Effector CD8-positive, alpha-beta T cell (primary cell): ENCODE results near the gene XXYLT1.
"Not testable (repeated sequence)": the region's sequence is repeated elsewhere in the genome, so short reads cannot be mapped to it uniquely, and the experiment has no call there.

Experiments used
- DNase-seq: peaks from one replicate; lab custom pipeline; 2025; lab: John Stamatoyannopoulos, UW

XXYLT1 gene

GRCh38 chr3:195112361-195112791 is 158.6 kb downstream of the XXYLT1 start:
- no peak for DNase-seq

- DNase-seq: no peak
These were observed 159.2 kb downstream of the XXYLT1 start for GRCh38 chr3:195111766-195112165.

DNA sequence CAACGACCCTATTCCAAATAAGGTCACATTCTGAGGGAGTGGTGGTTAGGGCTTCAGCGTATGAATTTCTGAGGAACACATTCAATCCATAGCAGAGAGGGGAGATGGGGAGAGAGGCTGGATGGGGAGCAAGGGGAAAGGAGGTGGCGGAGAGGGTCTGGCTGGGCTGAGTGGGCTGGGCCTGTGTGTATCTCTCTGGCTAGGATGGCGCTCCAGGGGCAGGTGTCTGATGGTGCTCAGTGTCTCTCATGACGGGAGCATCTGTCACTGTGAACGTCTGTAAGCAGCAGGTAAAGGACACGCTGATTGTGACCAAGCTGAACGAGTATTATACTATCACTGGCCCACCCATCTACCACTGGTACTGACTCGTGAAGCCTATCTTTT is 159.6 kb downstream of the XXYLT1 start:
- no peak for DNase-seq

- no peak for DNase-seq
These were observed 160.2 kb downstream of the XXYLT1 start for GRCh38 chr3:195110647-195111318.

DNA sequence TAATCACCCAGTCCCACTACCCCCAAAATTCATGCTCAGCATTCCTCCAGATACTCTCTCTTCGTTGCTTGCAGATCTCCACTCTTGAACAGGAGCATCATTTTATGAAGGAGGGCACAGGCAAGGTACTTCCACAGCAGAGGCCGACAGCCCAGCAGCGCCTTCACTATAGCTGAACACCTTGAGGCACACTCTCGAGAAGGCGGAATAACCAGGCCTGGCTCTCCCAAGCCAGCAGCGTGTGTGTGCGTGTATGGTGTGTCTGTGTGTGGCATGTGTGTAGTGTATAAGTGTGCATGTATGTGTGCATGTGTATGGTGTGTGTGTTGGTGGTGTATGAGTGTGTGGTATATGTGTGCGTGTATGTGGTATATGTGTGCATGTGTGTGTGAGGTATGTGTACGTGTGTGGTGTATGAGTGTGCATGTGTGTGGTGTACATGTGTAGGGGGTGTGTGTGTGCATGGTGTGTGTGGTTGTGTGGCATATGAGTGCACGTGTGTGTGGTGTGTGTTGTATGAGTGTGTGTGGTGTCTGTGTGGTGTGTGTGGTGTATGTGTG is 161.8 kb downstream of the XXYLT1 start:
- DNase-seq: no peak

DNA sequence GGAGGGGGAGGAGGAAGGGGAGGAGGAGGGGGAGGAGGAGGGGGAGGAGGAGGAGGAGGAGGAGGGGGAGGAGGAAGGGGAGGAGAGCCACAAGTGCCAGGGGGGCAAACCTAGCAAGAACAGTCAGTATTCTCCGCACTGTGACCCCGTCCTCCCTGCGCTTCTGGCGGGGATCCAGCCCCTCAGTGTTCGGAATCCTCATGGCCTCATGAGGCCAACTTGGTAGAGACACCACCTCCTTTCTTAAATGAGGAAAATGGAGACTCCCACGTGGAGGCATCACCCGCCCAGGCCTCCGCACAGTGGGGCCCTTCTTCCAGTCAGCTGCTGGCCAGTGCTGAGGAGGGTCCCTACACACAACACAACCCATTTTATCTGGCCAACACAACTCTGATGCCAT is 163.4 kb downstream of the XXYLT1 start:
- no peak for DNase-seq

DNA sequence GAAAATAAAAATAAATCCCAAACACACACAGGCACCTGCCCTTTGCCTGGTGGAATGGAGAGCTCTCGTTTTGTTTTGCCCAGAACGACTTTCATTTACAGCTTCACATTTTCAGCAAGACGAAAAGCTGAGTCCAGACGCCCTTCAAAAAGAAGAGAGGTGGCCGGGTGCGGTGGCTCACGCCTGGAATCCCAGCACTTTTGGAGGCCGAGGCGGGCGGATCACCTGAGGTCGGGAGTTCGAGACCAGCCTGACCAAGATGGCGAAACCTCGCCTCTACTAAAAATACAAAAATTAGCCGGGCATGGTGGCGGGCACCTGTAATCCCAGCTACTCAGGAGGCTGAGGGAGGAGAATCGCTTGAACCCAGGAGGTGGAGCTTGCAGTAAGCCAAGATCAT is 163.9 kb downstream of the XXYLT1 start:
- DNase-seq: not testable (repeated sequence)

DNA sequence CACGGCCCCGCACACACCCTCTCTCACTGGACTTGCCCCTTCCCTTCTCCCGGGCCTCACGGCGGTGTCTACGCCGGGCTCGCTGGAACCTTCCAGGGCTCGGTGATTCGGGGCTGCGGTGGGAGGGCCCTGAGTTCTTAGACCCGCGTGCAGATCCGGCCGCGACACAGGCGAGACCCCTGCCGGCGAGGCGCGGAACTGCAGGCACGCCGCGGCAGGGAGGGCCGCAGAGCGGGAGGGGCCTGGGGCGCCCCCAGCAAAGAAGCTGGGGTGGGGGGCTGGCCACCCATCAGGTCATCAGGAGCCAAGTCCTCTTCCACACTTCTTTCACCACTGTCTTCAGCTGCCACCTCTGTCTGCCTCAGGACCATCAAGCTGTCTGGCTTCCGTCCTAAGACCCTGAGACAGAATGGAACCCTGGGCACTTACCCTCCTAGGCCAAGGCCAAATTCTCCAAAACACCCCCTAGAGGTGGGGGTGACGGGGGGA is 164.5 kb downstream of the XXYLT1 start:
- peak; percentile 53 for DNase-seq

DNA sequence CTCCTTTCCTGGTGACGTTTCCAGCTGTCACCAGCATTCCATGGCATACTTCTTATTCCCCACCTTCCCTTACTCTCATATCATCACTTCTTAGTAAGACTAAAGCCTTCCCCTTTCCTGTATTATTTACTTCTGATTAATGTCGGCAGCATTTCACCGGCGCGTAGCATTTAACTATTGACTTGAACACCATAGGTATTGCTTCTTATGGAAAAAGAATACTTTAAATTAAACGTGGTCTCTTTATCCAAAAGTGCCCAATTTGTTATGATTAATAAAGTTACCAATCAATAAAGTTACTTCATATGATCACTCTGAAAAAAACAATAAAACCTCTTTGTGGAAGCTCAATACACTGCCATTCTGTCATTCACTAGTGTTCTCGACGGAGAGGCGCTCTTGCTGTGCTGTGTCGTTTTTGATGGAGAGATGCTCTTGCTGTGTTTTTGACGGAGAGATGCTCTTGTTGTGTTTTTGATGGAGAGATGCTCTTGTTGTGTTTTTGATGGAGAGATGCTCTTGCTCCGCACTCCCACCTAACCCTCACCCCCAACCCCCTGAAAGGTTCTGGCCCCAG is 165.0 kb downstream of the XXYLT1 start:
- no peak for DNase-seq

DNA sequence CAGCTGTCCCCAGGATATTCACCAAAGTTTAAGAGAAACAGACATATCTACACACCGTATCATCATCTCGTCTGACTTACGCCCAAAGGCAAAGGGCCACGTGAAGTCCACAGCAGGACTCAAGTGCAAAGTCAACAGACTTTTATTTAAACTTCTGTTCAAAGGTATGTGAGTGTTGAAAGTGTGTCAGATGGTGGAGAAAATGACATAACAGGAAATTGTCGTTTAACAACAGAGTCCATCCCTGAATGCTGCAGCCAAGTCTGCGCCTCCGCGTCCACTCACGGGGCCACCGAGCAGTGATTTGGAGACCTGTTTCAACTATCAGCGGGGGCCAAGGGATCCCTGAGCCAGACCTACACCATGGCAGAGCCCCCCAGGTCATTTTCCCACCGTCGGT is 165.6 kb downstream of the XXYLT1 start:
- DNase-seq: no peak

DNA sequence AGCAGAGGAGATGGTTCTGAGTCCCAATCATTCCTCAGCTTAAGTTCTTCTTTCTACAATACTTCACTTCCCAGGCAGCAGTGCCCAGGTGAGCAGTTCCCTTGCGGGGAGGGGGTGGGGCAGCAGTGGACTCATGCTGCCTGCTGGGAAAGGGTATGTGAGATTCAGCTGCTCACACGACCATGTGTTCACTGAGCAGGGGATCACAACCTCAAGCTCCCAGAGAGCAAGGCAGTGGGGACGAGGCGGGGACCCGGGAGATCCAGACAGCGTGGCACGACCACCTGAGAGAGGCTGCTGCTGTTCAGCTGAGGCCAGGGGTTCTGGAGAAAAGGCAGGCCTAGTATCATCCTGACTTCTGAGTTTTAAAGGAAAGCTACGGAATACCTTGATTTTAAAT is 166.6 kb downstream of the XXYLT1 start:
- DNase-seq: no peak

- no peak for DNase-seq
These were observed 167.3 kb downstream of the XXYLT1 start for GRCh38 chr3:195103623-195104022.

DNA sequence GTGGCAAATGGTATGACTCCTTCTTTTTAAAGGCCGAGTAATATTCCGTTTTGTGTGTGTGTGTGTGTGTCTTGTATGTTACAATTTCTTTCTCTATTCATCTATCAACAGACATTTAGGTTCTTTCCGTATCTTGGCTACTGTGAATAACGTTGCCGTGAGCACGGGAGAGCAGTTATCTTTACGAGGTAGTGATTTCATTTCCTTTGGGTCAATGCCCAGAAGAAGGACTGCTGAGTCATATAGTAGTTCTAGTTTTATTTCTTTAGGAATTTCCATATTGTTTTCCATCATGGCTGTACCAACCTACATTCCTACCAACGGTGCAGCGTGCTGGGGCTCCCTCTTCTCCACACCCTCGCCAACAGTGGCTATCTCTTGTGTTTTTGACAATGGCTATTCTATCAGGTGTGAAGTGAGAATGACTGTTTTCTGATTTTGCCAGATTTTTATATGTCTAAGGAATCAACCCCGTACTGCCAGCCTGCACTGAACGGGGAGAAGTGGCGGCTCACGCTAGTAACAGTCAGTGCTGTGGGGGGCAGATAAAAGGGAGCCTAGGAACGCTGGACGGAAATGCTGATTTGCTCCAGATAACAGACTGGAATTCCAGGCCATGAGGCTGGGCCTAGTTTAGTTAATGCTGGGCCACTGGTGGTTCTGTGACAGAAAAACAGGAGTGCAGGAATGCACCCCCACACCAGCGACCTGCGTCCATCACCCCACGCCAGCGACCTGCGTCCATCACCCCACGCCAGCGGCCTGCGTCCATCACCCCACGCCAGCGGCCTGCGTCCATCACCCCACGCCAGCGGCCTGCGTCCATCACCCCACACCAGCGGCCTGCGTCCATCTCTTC is 168.1 kb downstream of the XXYLT1 start:
- DNase-seq: no peak

DNA sequence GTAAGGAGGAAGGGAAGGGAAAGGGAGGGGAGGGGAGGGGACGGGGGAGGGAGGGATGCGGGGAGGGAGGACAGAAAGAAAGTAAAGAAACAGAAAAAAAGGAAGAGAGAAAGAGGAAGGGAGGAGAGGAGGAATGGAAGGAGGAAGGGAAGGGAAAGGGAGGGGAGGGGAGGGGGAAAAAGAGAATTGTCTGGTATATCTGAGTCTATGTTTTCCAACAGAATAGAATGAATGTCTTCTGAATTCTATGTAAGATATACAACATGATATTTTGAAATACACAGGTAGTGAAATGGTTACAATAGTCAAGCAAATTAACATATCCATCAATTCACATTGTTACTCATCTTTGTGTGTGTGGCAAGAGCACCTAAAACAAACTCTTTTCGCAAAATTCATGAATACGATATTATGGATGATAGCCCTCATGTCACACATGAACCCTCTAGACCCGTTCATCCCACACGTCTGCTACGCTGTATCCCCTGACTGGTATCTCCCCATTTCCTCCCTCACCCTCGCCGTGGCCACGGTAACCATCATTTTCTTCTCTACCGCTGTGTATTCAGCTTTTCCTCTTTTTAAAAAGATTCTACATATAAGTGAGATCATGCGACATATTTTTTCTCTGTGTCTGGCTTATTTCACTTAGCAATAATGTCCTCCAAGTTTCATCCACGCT is 168.9 kb downstream of the XXYLT1 start:
- DNase-seq: no peak

DNA sequence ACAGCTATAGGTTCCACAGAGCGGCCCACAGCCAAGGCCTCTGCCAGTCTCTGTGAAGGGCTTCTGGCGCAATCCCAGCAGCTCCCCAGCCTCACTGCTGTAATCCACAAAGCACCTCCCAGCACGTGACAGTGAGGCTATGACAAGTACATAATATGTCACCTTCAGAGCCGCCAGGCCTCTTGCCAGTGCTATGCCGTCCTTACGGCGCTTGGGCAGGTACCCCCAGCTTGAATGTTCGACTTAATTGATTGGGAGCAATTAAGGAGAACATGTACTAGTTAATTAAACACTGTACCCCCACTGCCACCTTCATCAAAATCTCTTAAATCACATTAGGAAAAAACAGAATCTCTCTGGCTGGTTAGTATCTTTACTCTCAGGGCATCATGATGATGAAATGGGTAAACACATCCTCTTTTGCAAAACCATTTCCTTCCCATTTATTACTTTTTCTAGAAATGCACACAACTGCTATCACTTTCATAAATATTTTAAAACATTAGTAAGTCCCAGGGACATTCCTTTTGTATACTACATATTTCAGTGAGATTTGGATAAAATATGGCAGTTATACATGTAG is 169.9 kb downstream of the XXYLT1 start:
- DNase-seq: no peak

- no peak for DNase-seq
These were observed 170.8 kb downstream of the XXYLT1 start for GRCh38 chr3:195099951-195100785.

DNA sequence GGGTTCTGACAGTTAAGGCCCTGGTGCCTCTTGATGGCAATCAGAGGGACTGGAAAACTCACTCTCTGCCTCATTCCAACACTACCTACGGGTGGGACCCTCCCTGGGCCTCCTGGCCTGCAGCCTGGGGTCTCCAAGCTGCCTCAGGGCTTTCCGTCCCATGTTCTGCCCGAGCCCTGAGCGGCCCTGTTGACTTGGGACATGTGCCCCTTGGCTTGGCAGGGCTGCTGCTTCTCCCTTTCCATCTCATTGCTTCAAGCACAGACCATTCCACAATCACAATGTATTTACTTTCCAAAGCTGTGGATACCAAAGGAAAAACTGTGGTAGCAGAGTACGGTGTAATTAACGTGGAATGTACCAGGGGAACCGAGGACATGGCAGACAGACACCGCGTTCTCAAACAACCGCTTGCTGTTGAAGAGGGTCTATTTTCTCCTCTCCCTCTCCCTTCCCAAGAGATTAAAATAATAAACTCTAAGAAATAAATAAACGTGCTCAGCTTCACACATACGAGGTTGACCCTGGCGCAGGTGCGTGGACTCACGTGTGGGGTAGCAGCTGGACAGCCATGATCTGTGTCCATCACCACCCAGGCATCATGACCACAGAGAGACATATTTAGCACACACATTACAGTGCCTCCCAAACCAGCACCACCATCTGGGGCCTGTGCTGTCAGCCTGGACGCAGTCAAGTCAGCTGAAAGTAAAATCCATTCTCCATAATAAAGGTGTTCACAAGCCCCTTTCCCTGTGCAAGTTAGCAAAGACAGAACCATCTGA is 172.0 kb downstream of the XXYLT1 start:
- no peak for DNase-seq

- DNase-seq: no peak
These were observed 173.4 kb downstream of the XXYLT1 start for GRCh38 chr3:195097331-195098255.
